AG04450 (cell line): ENCODE measurements around the gene ARV1. TPM values are rescaled to one million over a fixed set of nuclear protein-coding genes. Genes with fewer than 3 reads are reported as not detected.
"Not testable (repeated sequence)": the region's sequence is repeated elsewhere in the genome, so short reads cannot be mapped to it uniquely, and the experiment has no call there.

Source experiments
- CTCF ChIA-PET: fragments of 300-600, 350-600 bp; formaldehyde crosslinking; extraction: SDS; loops from one replicate; lab custom pipeline; 2022; ENCODE audit warnings: antibody characterized with exemption, inconsistent platforms; lab: Charles Lee
- POLR2A ChIA-PET: fragments of 350-600 bp; formaldehyde crosslinking; extraction: SDS; loops from one replicate; lab custom pipeline; 2021; ENCODE audit warnings: antibody characterized with exemption, inconsistent platforms; lab: Yijun Ruan, JAX
- DNase-seq: peaks from one replicate; pipeline ENCODE4 v3.0.0-alpha.2; 2011; ENCODE audit warnings: low read depth, low spot score
- H3K27ac ChIP-seq: one replicate; pipeline ENCODE4 v1.5.1; 2012; ENCODE audit warnings: low read depth, low read length, control low read depth
- H3K27me3 ChIP-seq: one replicate; pipeline ENCODE4 v1.6.0; 2012; ENCODE audit warnings: low read length; ENCODE audit not compliant: control insufficient read depth, insufficient read depth
- H3K4me3 ChIP-seq: 2 replicates; pipeline ENCODE4 v1.5.1; 2011; ENCODE audit warnings: mild to moderate bottlenecking, low read depth, low read length, control low read depth
- H3K9me3 ChIP-seq: 2 replicates; pipeline ENCODE4 v1.5.1; 2012; ENCODE audit warnings: low read length; ENCODE audit not compliant: control insufficient read depth, insufficient read depth
- CTCF ChIP-seq: IDR thresholded peaks from 2 replicates; pipeline ENCODE4 v1.5.1; 2011; ENCODE audit warnings: low read depth, low read length, control low read depth, inconsistent platforms
- polyA plus RNA-seq: library from polyadenylated mRNA; depleted of rRNA; stranded (reverse); fragments of >200 nt; gene quantifications from 2 replicates; pipeline ENCODE4 v1.2.3, GENCODE V29; 2011

Gene ARV1
- polyA plus RNA-seq, 1 experiment: 37.2 TPM

GRCh38 chr1:231044588-231044987 is 65.7 kb downstream of the ARV1 start:
- Histone ChIP-seq H3K4me3 (no peak overlapping the region), H3K27ac (no peak overlapping the region), H3K9me3 (peaks cover 2% of the 10 kb centered on the region), H3K27me3 (peaks cover 30% of the 10 kb centered on the region)
- CTCF ChIA-PET: interaction anchor here (0.9 kb wide), 1 partner anchor 9 kb away, joined by 3 read pairs; no protein-coding TSS in a partner anchor
- no peak for DNase-seq
- no peak for TF ChIP-seq CTCF
- POLR2A ChIA-PET: no interaction called here

DNA sequence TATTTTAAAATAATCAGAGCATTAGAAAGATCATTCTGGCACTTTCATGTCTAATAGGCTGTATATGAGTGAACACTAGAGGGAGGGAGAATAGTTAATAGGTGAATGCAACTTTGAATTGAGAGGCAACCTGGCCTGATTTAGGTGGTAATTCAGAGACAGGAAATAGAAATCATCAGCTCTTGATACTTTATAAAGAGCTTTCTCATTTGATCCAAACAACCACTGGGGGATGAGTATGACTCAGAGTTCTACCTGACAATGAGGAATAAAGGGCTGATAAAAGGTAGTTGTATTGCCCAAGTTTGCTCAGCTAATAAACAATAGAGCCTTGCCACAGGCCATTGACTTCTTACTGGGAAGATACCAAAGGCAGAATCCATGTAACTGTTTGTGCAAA is 66.4 kb downstream of the ARV1 start:
- Histone ChIP-seq H3K4me3 (no peak overlapping the region), H3K27me3 (peaks cover 31% of the 10 kb centered on the region), H3K27ac (no peak overlapping the region), H3K9me3 (peaks cover 2% of the 10 kb centered on the region)
- DNase-seq: no peak
- POLR2A ChIA-PET: no interaction called here
- no peak for TF ChIP-seq CTCF
- CTCF ChIA-PET: interaction anchor here (0.9 kb wide), 1 partner anchor 8 kb away, joined by 3 read pairs; no protein-coding TSS in a partner anchor

DNA sequence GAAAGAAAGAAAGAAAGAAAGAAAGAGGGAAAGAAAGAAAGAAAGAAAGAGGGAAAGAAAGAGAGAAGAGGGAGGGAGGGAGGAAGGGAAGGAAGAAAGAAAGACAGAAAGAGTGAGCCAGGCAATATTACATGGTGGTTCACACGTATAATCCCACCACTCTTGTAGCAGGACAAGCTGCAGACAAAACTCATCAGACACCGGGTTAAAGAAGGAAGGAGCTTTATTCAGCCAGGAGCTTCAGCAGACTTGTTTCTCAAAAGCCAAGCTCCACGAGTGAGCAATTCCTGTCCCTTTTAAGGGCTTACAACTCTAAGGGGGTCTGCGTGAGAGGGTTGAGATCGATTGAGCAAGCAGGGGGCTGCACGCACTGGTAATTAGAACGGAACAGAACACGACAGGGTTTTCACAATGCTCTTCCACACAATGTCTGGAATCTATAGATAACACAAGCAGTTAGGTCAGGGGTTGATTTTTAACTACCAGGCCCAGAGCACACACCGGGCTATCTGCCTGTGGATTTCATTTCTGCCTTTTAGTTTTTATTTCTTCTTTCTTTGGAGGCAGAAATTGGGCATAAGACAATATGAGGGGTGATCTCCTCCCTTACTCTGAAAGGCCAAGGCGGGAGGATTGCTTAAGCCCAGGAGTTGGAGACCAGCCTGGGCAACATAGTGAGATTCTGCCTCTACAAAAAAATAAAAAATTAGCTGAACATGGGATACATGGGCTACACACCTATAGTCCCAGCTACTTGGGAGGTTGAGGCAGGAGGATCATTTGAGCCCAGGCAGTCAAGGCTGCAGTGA is 67.2 kb downstream of the ARV1 start:
- H3K9me3 ChIP-seq, H3K27ac ChIP-seq, DNase-seq, POLR2A ChIA-PET, H3K4me3 ChIP-seq: not testable (repeated sequence)
- CTCF ChIA-PET: interaction anchor here (0.9 kb wide), 1 partner anchor 277 kb away, joined by 3 read pairs; no protein-coding TSS in a partner anchor
- peaks cover 27% of the 10 kb centered on the region for H3K27me3 ChIP-seq

DNA sequence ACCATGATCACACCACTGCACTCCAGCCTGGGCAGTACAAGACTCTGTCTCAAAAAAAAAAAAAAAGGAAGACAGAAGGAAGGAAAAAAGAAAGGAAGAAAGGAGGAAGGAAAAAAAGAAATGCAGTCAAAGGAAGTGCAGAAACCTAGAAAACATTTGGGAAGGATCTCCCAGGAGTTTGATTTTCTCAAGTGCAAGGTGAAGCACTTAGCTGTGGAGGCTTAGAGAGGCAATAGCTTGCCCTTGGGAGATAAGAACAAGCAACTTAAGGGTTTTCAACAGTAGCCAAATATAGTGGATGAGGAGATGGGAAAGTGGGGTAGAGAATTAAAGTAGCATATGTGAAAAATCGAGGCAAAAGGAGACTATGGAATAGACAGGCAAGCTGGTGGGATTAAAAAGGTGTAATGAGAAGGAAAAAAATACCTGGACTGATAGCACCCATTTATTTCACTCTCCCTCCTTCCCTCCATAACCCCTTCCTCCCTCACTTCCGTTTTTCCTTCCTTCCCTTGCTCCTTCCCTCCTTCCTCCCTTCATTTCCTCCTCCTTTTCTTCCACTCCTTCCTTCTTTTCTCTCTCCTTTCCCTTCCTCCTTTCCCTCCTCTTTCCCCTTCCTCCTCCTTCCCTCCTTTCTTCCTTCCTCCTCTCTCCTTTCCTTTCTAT is 68.0 kb downstream of the ARV1 start:
- no peak for TF ChIP-seq CTCF
- Histone ChIP-seq H3K9me3 (peaks cover 2% of the 10 kb centered on the region; the same call in 1 of the 2 replicates), H3K27me3 (peaks cover 21% of the 10 kb centered on the region), H3K27ac (no peak overlapping the region), H3K4me3 (no peak overlapping the region)
- ChIA-PET CTCF (interaction anchor here (0.6 to 0.9 kb wide), 2 partner anchors 226 to 278 kb away, joined by 3 to 4 read pairs; no protein-coding TSS in a partner anchor), POLR2A (no interaction called here)
- no peak for DNase-seq

DNA sequence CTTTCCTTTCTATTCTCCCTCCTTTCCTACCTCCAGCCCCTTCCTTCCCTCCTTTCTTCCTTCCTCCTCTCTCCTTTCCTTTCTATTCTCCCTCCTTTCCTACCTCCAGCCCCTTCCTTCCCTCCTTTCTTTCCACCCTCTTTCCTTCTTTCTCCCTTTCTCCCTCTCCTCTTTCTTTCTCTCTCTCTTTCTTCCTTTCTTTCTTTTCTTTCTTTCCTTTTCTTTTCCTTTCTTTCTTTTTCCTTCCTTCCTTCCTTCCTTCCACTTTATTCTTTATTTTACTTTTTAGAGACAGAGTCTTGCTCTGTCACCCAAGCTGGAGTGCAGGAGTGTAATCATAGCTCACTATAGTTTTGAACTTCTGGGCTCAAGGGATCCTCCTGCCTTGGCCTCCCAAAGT is 68.6 kb downstream of the ARV1 start:
- H3K9me3 ChIP-seq, POLR2A ChIA-PET, H3K4me3 ChIP-seq, DNase-seq, H3K27ac ChIP-seq: not testable (repeated sequence)
- H3K27me3 ChIP-seq: peaks cover 21% of the 10 kb centered on the region
- CTCF ChIA-PET: interaction anchor here (0.6 kb wide), 1 partner anchor 226 kb away, joined by 4 read pairs; no protein-coding TSS in a partner anchor

DNA sequence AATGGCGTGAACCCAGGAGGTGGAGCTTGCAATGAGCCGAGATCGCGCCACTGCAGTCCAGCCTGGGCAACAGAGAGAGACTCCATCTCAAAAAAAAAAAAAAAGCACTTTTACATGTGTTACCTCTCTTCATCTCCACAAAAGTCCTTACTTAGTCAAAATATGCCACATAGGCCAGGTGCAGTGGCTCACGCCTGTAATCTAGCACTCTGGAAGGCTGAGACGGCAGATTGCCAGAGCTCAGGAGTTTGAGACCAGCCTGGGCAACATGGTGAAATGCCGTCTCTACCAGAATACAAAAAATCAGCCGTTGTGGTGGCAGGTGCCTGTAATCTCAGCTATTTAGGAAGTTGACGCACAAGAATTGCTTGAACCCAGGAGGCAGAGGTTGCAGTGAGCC is 69.5 kb downstream of the ARV1 start:
- H3K27ac ChIP-seq, CTCF ChIA-PET, H3K9me3 ChIP-seq, H3K4me3 ChIP-seq, DNase-seq: not testable (repeated sequence)
- peaks cover 18% of the 10 kb centered on the region for H3K27me3 ChIP-seq
- POLR2A ChIA-PET: interaction anchor here (0.7 kb wide), 1 partner anchor 48 kb away, joined by 4 read pairs; no protein-coding TSS in a partner anchor
